Neutrophil (primary cell): Measurements from ENCODE around the gene HEATR1.
A peak's percentile ranks its signal among the peaks of the same experiment; 100 is the strongest.
"Not testable (repeated sequence)": the region's sequence is repeated elsewhere in the genome, so short reads cannot be mapped to it uniquely, and the experiment has no call there.

ENCODE experiments used
- H3K27ac ChIP-seq: fragments of 200-600 bp; sonication (generic); 2 replicates; pipeline ENCODE4 v1.5.1; 2016; ENCODE audit warnings: mild to moderate bottlenecking, moderate library complexity
- H3K27me3 ChIP-seq: fragments of 200-600 bp; sonication (generic); 2 replicates; pipeline ENCODE4 v1.6.0; 2016; ENCODE audit warnings: mild to moderate bottlenecking
- H3K36me3 ChIP-seq: fragments of 200-600 bp; sonication (generic); 2 replicates; pipeline ENCODE4 v1.5.1; 2017
- H3K4me1 ChIP-seq, 2 experiments: fragments of 200-600 bp in 1 of 2; sonication (generic) in 1 of 2; 1 replicate in 1 of 2; 2 replicates in 1 of 2; pipeline versions ENCODE4 v1.5.1 to v1.6.1; 2013 to 2016; ENCODE audit warnings: low read depth in 1 of 2, low read length in 1 of 2, mild to moderate bottlenecking in 1 of 2, moderate library complexity in 1 of 2; ENCODE audit not compliant: control insufficient read depth in 1 of 2, insufficient read depth in 1 of 2
- H3K4me3 ChIP-seq, 2 experiments: fragments of 200-600 bp in 1 of 2; sonication (generic) in 1 of 2; 1 replicate in 1 of 2; 2 replicates in 1 of 2; pipeline ENCODE4 v1.5.1; 2013 to 2016; ENCODE audit warnings: low read depth in 1 of 2, low read length in 1 of 2, mild to moderate bottlenecking in 1 of 2, moderate library complexity in 1 of 2
- H3K9me3 ChIP-seq: fragments of 200-600 bp; sonication (generic); 2 replicates; pipeline ENCODE4 v1.5.1; 2016
- TF ChIP-seq, protein P1 (sequence below): fragments of 200-600 bp; sonication (generic); IDR thresholded peaks from 2 replicates; pipeline ENCODE4 v1.5.1; 2016; ENCODE audit warnings: antibody characterized with exemption

Gene HEATR1

DNA sequence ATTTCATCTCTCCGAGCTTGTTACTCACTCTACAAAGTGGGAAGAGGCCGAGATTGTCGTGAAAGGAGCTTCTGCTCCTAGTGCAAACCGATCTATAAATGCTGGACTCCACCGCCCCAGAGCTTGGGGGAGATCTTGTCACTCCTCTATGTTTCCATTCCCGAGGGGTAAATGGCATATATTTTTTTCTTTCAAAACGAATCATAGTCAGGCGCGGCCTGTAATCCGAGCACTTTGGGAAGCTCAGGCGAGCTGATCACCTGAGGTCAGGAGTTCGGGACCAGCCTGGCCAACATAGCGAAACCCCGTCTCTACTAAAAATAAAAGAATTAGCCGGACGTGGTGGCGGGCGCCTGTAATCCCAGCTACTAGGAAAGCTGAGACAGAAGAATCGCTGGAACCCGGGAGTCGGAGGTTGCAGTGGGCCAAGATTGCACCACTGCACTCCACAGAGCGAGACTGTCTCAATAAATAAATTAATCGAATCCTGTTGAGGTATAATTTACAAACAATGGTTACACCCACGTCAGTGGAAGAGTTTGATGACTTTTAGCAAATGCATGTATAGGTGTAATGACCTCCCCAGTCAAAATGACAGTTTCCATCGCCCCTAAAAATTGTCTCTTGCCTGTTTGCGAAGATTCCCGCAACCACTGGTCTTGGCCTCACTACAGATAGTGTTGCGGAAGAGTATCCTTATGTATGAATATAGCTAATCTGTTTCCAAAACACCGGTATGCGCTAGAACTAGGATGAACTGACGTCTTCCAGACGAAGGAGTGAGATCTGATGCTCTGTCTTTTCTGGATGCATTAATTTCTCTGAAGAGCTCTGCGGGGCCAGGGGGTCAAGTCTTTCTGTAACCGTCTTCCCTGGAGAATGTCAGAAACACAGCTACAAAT is 840 bp upstream of the HEATR1 start:
- H3K4me3 ChIP-seq = peak overlapping the region; percentile 85 to 86
- TF ChIP-seq, protein P1, sequence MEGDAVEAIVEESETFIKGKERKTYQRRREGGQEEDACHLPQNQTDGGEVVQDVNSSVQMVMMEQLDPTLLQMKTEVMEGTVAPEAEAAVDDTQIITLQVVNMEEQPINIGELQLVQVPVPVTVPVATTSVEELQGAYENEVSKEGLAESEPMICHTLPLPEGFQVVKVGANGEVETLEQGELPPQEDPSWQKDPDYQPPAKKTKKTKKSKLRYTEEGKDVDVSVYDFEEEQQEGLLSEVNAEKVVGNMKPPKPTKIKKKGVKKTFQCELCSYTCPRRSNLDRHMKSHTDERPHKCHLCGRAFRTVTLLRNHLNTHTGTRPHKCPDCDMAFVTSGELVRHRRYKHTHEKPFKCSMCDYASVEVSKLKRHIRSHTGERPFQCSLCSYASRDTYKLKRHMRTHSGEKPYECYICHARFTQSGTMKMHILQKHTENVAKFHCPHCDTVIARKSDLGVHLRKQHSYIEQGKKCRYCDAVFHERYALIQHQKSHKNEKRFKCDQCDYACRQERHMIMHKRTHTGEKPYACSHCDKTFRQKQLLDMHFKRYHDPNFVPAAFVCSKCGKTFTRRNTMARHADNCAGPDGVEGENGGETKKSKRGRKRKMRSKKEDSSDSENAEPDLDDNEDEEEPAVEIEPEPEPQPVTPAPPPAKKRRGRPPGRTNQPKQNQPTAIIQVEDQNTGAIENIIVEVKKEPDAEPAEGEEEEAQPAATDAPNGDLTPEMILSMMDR = no peak

GRCh38 chr1:236602171-236602570 is 2.1 kb downstream of the HEATR1 start:
- Histone ChIP-seq H3K4me1 (peaks cover 11% of the 10 kb centered on the region in 2 experiments), H3K9me3 (no peaks in the 10 kb centered on the region), H3K27ac (no peak overlapping the region), H3K27me3 (peaks cover 22% of the 10 kb centered on the region), H3K36me3 (no peaks in the 10 kb centered on the region), H3K4me3 (no peak overlapping the region)
- TF ChIP-seq, protein P1 = no peak

More for the DNA sequence above, 840 bp upstream of the HEATR1 start:
- no peaks in the 10 kb centered on the region for H3K36me3 ChIP-seq
- peaks cover 49% of the 10 kb centered on the region for H3K27me3 ChIP-seq
- no peaks in the 10 kb centered on the region for H3K9me3 ChIP-seq
- H3K4me1 ChIP-seq = peaks cover 11% of the 10 kb centered on the region in 2 experiments
- H3K27ac ChIP-seq = peak overlapping the region; percentile 65

GRCh38 chr1:236590553-236591150 is 13.7 kb downstream of the HEATR1 start:
- H3K36me3 ChIP-seq = peaks cover 46% of the 10 kb centered on the region

GRCh38 chr1:236589531-236589930 is 14.8 kb downstream of the HEATR1 start:
- TF ChIP-seq, protein P1 = no peak
- H3K9me3 ChIP-seq = no peaks in the 10 kb centered on the region
- no peaks in the 10 kb centered on the region for H3K27me3 ChIP-seq
- H3K4me3 ChIP-seq = no peak overlapping the region
- H3K4me1 ChIP-seq = no peaks in the 10 kb centered on the region
- H3K27ac ChIP-seq = no peak overlapping the region
- H3K36me3 ChIP-seq = peaks cover 52% of the 10 kb centered on the region

More at GRCh38 chr1:236590553-236591150, 13.7 kb downstream of the HEATR1 start:
- TF ChIP-seq, protein P1 = no peak
- Histone ChIP-seq H3K4me3 (no peak overlapping the region), H3K4me1 (no peaks in the 10 kb centered on the region), H3K27me3 (no peaks in the 10 kb centered on the region), H3K27ac (no peak overlapping the region), H3K9me3 (no peaks in the 10 kb centered on the region)

GRCh38 chr1:236581528-236581927 is 22.8 kb downstream of the HEATR1 start:
- H3K36me3 ChIP-seq = peaks cover 41% of the 10 kb centered on the region
- no peak overlapping the region for H3K4me3 ChIP-seq
- H3K27ac ChIP-seq = no peak overlapping the region
- no peaks in the 10 kb centered on the region for H3K27me3 ChIP-seq
- no peaks in the 10 kb centered on the region for H3K9me3 ChIP-seq
- TF ChIP-seq, protein P1 = no peak
- no peaks in the 10 kb centered on the region for H3K4me1 ChIP-seq

GRCh38 chr1:236580404-236580803 is 23.9 kb downstream of the HEATR1 start:
- H3K27me3 ChIP-seq, H3K4me3 ChIP-seq, H3K27ac ChIP-seq, H3K9me3 ChIP-seq, H3K4me1 ChIP-seq: not testable (repeated sequence)
- peaks cover 46% of the 10 kb centered on the region for H3K36me3 ChIP-seq
